ACHN (cell line): Measurements from ENCODE around the gene MAP3K5.
"Not testable (repeated sequence)": the region's sequence is repeated elsewhere in the genome, so short reads cannot be mapped to it uniquely, and the experiment has no call there.

Source experiments
- DNase-seq: peaks from one replicate; pipeline ENCODE4 v3.0.0-alpha.2; 2015
- in situ Hi-C: cut with HindIII; loops from 2 replicates; pipeline ENCODE4 v1.10.0; 2017; ENCODE audit warnings: low sequenced_read_pairs, low pct_ligation_motif_present, low pct_unique_long_range_greater_than_20kb

Gene MAP3K5

DNA sequence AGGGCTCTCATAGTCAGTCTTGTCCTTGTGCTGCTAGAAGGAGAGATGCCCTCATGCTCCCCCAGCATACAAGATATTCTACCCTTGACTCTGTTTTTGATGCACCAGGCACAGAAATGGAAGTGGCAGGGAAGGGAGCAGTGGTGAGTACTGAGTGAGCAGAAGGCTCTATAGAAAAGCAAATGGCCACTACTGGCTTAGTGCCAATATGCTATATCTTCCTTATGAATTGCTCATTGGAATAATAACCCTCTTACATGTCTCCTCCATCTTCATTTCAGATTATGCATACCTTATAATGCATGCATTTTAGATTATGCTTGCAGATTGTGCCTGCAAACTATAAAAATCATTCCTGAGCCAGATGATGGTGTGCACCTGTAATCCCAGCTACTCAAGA is 82.8 kb downstream of the MAP3K5 start:
- DNase-seq = no peak
- in situ Hi-C loops = no loop called here

DNA sequence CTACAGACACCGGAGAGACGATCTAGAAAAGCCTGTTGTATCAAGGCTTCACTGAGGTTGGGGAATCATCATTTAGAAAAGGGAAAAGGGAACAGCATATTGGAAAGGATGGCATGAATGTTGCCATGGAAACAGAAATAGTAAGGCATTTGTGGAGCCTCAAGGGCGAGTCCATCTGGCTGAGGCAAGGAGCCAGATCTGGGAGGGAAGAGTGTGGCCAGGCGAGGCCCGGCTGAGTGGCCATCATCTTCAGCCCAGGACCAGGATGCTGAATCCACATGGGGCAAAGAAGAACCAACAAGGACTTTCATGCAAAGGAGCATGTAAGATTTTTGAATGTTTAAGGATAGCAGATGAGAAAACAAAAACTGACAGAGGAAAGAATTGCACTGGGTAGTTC is 85.8 kb downstream of the MAP3K5 start:
- DNase-seq = no peak
- in situ Hi-C loops = no loop called here

DNA sequence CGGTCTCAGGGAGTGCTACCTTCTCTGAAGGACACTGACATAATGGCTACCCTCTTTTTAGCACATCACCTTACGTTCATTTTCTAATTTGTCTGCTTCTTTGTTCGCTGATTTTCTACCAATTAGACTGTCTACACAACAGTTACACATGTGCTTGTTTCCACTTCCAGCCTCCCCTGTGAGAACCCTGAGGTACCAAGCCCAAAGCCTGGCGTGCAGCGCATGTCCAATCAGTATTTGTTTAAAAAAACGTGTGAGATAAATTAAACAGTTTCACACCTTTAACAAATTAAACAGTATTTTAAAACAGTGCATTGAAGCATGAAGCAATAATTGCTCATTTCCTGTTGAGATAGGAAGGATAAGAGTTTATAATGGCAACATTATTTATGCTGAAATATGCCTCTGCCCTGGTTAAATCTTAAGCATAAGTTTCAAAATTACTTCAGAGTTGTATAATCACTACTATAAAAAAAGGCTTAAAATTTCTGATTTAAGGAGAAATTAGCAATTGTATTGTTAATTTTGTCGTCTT is 88.9 kb downstream of the MAP3K5 start:
- DNase-seq = no peak
- in situ Hi-C loops = no loop called here

DNA sequence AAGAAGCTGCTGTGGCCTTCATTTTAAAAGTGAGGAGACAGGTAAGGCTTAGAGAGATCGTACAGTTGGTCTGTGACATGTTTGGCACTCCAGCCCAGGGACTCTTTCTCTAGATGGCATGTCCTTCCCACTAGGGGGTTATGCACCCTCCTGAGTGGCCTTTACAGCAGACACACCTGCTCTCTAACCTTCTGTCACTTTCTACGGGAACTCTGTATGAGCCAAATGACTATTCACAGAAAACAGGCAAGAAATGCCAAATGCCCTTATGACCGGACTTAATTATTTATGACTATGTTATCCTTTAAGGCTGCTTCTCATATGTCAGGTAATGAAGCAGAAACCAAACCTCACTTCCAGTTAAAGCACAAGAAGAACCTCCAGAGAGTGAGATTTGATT is 91.2 kb downstream of the MAP3K5 start:
- no peak for DNase-seq
- in situ Hi-C loops = no loop called here

DNA sequence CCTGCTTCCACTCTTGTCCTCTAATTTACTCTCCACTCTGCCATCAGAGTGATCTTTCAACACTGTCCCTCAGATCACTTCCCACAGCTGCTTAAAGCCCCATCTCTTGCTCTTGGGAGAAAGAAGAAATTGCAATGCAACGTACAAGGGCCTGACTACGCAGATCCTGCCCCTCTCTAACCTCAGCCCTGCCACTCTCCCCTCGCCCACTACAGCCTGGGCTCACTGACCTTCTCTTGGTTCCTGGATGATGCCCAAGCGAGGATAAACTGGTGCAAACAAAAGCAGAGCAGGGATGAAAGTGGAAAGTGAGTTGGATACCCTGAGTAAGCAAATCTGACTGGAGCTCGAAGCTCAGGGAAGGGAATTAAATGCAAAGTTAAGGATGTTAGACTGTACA is 92.9 kb downstream of the MAP3K5 start:
- in situ Hi-C loops = no loop called here
- no peak for DNase-seq

DNA sequence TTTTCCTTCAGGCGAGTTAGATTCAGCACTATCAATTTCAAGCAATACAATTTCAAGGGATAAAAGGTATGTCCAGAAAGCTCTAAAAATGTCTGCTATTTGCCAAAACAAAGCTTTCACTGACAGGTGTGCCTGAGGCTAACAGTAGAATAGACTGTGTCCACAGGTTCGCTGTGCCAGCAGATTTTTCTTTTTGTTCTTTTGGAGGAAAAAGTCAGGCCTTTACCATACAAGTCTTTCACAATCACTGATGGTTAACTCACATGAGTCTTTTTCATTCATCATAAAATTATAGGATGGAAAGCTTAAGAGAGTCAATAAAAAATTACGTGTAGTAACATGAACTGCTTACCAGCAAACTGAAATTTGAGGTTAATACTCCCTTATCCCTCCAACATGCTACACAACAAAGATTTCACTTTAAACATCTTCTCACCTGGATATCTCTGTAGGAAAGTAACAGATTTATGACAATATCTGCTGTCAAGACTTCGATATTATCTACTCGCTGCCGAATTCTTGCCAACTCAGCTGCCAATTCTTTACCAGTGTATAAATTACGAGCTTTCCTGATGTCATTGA is 95.4 kb downstream of the MAP3K5 start:
- in situ Hi-C loops = no loop called here
- DNase-seq = no peak

DNA sequence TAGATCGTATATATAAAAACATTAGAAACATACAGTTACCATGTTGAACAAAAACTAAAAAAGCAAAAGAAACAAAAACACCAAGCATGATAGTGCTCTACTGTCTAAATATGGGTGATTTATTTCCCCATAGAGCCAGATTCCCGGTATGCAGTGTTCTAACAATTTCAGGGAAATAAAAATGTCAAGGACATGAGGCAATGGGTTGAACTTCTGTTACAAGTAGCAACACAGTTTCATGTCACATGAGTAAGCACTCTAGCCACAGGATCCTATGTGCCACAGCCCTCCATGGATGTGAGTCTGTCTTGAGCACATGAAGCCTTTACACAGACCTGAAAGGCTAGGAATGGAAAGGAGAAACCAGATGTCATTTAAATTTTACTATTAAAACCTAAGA is 96.0 kb downstream of the MAP3K5 start:
- DNase-seq = no peak
- in situ Hi-C loops = no loop called here

DNA sequence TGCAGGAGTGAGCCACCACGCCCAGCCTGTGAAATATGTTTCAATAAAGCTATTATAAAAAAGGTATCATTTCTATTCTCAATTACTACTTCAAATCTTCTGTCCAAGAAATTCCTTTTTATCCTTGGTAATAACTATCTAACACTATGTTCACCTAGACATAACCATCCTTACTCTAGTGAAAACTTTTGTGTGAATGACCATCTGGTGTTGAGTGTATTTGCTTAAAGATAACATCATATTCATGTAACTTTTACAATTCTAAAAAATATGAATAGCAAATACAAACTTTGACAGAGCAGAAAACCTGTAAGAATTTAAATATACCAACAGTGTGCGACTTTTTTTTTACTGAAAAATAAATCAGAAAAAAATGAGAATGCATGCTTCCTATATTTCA is 96.9 kb downstream of the MAP3K5 start:
- in situ Hi-C loops = no loop called here
- DNase-seq = no peak

DNA sequence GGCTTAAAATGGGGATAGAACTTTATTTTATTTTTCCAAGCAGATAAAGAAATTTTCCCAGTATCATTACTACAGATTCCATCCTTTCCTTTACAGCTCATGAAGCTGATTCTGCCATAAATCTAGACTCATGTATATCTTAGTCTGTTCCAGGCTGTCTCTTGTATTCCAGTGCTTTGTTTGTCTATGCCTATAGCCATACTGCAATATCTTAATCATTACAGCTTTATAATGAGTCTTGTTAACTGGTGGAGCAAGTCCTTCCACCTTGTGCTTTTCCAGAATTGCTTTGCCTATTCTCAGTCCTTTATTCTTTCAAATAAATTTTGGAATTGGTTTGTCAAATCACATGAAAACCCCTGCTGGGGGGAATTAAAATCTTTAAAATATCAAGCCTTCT is 99.2 kb downstream of the MAP3K5 start:
- in situ Hi-C loops = no loop called here
- DNase-seq = no peak

DNA sequence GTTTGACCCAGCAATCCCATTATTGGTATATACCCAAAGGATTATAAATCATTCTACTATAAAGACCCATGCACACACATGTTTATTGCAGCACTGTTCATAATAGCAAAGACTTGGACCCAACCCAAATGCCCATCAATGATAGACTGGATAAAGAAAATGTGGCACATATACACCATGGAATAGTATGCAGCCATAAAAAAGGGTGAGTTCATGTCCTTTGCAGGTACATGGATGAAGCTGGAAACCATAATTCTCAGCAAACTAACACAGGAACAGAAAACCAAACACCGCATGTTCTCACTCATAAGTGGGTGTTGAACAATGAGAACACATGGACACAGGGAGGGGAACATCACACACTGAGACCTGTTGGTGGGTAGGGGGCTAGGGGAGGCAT is 104.4 kb downstream of the MAP3K5 start:
- in situ Hi-C loops, DNase-seq: not testable (repeated sequence)

DNA sequence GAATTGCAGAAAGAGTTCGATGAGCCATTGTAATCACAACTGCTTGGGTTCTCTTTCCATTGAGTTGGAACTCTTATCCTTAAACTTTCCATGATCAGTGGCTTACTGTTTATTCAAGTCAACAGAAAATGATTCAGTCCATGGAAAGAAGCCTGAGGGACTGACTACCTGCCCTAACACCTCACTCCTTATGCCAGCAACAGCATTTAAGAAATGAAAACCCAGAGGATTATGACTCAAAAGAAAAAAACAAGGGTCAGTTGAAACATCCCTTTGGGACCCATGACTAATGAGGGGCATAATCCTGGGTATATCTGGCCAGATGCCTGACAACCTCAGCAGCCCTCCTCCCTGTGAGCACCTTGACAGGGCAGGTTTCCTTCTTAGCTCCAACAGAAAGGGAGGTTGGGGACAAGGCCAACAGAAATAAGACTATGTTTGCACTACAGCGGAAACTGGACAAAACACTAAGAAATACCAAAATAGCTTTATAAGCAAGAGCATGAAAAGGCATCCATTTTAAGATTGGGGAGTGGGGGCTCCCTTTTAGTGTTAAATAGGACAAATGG is 106.7 kb downstream of the MAP3K5 start:
- DNase-seq = no peak
- in situ Hi-C loops = no loop called here

DNA sequence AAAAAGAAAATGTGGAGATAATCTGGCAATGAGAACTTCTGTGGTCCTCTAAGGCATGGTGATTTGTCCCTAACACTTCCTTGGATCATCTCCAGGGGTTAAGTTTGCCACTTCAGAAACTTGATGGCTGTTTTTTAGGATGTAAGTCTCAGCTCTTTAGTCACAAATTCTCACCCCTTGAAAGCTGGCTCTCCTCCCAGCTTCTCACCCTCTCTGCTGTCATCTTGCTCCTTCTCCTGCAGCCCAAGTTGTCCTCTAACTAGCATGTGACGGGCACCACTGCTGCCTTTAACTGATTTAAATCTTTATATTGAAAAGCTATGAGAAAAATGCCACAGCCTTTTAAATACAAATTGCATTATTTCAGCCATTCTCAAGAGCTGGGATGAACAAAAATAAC is 107.8 kb downstream of the MAP3K5 start:
- in situ Hi-C loops = no loop called here
- no peak for DNase-seq

DNA sequence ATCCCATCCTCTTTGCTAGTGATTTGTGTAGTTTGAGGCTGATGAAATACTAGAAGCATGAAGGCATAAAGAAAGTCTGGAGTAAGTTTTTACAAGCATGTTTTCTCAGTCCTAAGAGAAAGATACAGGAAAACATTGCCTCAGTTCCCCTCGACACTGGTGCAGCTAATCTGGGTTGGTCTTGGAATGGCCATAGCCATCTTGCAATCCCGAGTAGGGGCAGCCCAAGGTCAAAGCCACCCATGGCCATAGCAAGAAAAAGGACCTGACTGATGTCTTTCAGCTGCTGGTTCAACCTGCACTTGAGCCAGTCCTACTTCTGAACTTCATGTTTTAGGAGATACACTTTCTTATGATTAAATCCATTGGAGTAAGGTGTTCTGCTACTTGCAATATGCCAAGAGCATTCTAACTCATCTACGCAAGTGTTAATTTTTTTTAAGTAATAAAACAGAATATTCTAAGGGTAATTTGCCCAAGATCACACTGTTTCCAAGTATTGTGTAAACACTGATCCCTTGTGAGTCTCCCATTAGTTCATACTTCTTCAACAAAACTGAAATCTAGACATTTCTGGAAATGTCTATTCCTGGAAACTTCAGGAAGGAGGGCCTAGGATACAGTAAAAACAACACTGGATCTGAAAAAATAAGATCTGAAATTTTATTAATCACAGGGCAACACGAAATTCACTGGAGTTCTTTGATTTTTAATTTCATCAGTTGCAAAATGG is 108.9 kb downstream of the MAP3K5 start:
- in situ Hi-C loops = no loop called here
- DNase-seq = no peak

DNA sequence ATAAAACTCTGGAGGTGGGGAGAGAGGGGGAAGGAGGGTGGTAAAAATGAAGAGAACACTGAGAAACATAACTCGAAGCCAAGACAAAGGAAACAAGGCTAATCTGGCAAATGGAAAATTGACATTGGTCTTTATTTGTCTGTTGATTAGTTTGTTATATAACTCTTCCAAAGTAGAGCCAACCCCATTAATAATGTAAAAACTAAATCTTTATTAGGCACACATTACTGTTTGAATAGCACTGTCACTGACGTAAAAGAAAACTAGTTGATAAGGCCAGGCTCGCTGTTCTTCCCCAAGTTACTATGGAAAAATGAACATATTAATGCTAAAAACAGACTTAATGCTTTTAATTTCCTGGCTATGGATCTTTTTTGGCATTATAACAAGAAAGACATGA is 110.0 kb downstream of the MAP3K5 start:
- no peak for DNase-seq
- in situ Hi-C loops = no loop called here

DNA sequence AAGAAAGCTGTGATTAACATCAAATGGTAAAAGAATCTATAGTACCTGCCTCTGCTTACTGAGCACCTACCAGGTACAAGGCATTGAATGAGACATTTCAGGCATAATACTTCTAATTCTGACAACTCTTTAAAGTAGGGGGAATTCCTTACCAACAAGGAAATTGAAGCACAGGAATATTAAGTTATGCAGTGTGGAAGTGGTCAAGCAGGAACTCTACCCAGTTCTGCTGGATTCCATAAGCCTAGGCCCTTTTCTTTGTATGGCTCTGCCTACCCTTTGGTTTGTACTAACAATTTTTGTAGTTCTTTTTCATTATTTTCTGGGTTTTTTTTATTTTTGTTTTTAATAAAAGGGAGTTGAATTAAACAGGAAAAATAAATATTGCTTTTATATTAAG is 114.5 kb downstream of the MAP3K5 start:
- in situ Hi-C loops = no loop called here
- no peak for DNase-seq

DNA sequence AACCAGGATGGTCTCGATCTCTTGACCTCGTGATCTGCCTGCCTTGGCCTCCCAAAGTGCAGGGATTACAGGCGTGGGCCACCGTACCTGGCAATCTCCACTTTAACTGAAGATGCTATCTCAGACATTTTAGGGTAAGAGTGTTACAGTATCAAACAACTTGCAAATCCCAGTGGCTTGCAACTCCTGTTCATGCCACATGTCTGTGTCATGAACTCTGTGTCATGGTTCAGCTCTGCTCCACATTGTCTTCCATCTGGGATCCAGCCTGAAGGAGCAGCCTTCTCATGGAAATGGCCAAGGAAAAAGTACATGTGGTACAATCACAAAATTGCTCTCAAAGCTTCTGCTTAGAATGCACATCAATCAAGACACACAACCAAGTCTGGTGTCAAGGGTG is 114.9 kb downstream of the MAP3K5 start:
- in situ Hi-C loops = no loop called here
- DNase-seq = no peak

DNA sequence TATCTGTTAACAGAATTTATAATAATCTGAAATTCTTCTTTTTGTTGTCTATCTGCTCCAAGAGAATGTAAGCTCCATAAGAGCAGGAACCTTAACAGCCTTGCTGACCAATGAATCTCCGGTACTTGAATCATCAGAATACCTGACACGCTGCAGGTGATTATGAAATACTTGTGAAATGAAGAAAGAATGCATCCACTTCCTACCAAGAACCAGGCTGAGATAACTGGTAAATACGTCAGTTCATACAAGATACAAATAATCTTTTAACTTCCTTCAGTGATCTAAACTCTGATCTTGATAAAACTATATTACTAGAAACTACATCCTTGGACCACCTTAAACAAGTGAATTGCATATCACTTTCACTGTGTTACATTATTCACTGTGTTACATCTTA is 116.2 kb downstream of the MAP3K5 start:
- in situ Hi-C loops = no loop called here
- no peak for DNase-seq

DNA sequence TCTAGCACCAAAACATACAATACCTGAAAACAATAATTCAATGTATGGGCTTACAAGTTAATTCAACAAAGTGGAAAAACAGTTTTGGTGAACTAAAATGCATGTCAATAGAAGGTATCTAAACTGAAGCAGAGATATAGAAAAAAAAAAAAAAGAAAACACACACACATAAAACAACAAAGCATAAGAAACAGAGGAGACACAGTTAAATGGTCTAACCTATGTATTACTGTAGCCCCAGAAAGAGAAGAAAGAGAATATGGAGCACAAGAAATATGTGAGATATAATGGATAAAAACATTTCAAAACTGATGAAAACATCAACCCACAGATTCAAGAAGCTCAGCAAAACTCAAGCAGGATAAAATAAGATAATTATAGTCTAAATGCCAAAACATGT is 118.7 kb downstream of the MAP3K5 start:
- in situ Hi-C loops = no loop called here

DNA sequence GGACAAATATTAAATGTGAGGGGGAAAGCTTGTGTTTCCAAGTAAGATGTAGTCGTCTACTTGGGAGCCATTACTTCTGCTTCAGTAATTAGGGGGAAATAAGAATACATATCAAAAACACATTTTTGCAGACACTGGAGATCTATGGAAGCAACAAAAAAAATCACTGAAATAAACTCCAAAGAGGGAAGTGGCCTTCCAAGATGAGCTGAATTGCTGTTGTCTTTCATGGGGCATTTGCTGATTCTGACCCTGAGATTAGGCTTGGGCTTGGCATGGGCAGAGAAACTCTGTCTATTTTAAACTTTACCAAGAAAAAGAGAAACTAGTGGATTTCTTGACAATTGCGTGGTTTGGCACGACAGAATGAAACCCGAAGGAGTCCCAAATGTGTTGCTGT is 120.1 kb downstream of the MAP3K5 start:
- no peak for DNase-seq
- in situ Hi-C loops = no loop called here

More for the DNA sequence above, 118.7 kb downstream of the MAP3K5 start:
- DNase-seq = no peak

DNA sequence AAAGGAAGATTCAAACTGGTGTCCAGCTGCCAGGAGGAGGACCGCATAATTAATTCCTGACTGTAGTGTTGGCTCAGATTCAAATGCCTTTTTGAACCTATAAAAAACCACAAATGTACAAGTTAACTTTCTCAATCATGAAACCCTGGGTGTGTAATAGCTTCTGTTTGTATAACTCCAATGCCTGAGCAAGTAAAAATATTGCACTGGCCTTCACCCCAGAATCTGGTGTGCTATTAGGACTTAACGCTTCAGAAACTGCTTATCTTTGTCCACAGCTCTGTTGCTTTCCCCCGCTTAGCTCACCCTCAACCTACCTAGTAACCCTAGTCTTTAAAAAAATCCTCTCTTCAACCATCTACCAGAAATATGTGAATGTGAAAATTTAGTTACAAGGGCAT is 123.0 kb downstream of the MAP3K5 start:
- DNase-seq = no peak
- in situ Hi-C loops = no loop called here
